ENCODE results near the gene GPR150. TPM values are rescaled to one million over a fixed set of nuclear protein-coding genes. Genes with fewer than 3 reads are reported as not detected.

GPR150 gene
- total and polyA plus RNA-seq, 2 of the 13 experiments (the other 11 are each of a cell fraction or from before 2014, with no cell fraction given), result 0.03 TPM; not detected in 1

DNA sequence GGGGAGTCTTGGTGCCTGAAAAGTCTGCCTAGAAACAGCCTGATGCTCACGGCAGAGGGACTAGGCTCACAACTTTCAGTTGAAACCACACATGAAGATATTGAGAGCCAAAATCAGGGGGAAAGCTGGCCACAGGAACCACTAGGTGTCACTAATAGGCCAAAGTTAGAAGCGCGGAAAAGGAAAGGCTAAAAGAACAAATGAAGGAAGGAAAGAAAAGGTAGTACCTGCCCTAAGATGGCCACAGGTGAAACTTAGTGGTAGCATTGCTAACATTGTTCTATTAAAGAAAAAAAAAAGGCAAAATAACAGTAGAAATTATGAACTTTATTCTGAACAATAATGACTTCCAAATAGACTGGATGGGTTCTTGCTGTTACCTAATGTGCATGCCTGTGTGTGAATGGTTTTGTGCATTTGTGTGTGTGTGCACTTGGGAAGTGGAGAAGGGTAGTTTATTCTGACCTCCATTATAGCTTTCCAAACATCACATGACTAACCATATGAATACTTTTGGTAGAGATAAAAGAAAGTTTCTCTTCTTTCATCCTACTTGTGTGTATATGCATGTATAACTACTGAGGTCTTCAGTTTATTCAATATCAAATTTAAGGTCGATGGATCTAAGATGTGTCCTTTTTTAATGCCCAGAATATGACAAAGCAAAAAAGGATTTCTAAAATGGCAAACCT lies 24.6 kb downstream of the GPR150 start (continued):
- no peak for TF ChIP-seq TBL1XR1 (IDR thresholded peaks at IDR 0.05; ENCODE audit: borderline replicate concordance, low read length, partially characterized antibody)
- TF ChIP-seq STAG1 (CRISPR knock-in tag; IDR thresholded peaks at IDR 0.05), result peak; percentile 87
- no peak for TF ChIP-seq ZNF496 (CRISPR knock-in tag; IDR thresholded peaks at IDR 0.05; ENCODE audit: insufficient replicate concordance)
- no peak for TF ChIP-seq KDM3A (CRISPR knock-in tag; IDR thresholded peaks at IDR 0.05; ENCODE audit: low read depth)
- TF ChIP-seq RARA (CRISPR knock-in tag; IDR thresholded peaks at IDR 0.05), result no peak
- peak; percentile 51; the same call in 1 of the 2 replicates for TF ChIP-seq SMC3 (IDR thresholded peaks at IDR 0.05; ENCODE audit: low read length)
- TF ChIP-seq NCOA2 (CRISPR knock-in tag; IDR thresholded peaks at IDR 0.05), result no peak
- no peak for TF ChIP-seq U2AF1 (optimal IDR thresholded peaks at IDR 0.05; ENCODE audit: low read depth, low read length)
- TF ChIP-seq, protein P1, sequence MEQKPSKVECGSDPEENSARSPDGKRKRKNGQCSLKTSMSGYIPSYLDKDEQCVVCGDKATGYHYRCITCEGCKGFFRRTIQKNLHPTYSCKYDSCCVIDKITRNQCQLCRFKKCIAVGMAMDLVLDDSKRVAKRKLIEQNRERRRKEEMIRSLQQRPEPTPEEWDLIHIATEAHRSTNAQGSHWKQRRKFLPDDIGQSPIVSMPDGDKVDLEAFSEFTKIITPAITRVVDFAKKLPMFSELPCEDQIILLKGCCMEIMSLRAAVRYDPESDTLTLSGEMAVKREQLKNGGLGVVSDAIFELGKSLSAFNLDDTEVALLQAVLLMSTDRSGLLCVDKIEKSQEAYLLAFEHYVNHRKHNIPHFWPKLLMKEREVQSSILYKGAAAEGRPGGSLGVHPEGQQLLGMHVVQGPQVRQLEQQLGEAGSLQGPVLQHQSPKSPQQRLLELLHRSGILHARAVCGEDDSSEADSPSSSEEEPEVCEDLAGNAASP (CRISPR knock-in tag; IDR thresholded peaks at IDR 0.05; ENCODE audit: borderline replicate concordance), result no peak
- TF ChIP-seq ZNF646 (CRISPR knock-in tag; IDR thresholded peaks at IDR 0.05), result no peak
- no peak for TF ChIP-seq ZNF558 (CRISPR knock-in tag; IDR thresholded peaks at IDR 0.05; ENCODE audit: borderline replicate concordance)
- TF ChIP-seq MIXL1 (CRISPR knock-in tag; IDR thresholded peaks at IDR 0.05), result no peak
- no peak for TF ChIP-seq KDM5B (CRISPR knock-in tag; IDR thresholded peaks at IDR 0.05; ENCODE audit: borderline replicate concordance)
- no peak for TF ChIP-seq KLF15 (CRISPR knock-in tag; IDR thresholded peaks at IDR 0.05; ENCODE audit: borderline replicate concordance)
- no peak for TF ChIP-seq KLF11 (CRISPR knock-in tag; IDR thresholded peaks at IDR 0.05)
- no peak for TF ChIP-seq NONO (IDR thresholded peaks at IDR 0.05)
- TF ChIP-seq NONO (CRISPR knock-in tag; conservative IDR thresholded peaks at IDR 0.05), result no peak
- no peak for TF ChIP-seq ZFP62 (CRISPR knock-in tag; IDR thresholded peaks at IDR 0.05)
- no peak for TF ChIP-seq ZNF768 (CRISPR knock-in tag; IDR thresholded peaks at IDR 0.05)
- TF ChIP-seq MED8 (CRISPR knock-in tag; IDR thresholded peaks at IDR 0.05; ENCODE audit: insufficient replicate concordance), result no peak
- no peak for TF ChIP-seq DNMT1 (CRISPR knock-in tag; IDR thresholded peaks at IDR 0.05)
- TF ChIP-seq SAP130 (CRISPR knock-in tag; IDR thresholded peaks at IDR 0.05; ENCODE audit: low read depth), result 0 out of 2 replicates have a peak, but pooled peaks have one; percentile 22
- TF ChIP-seq YEATS4 (CRISPR knock-in tag; IDR thresholded peaks at IDR 0.05; ENCODE audit: borderline replicate concordance), result no peak
- TF ChIP-seq ZNF670 (CRISPR knock-in tag; IDR thresholded peaks at IDR 0.05; ENCODE audit: borderline replicate concordance), result no peak
